Colon (tissue), 2 donors: ENCODE measurements around the gene MACROH2A1.
"Not testable (repeated sequence)": the region's sequence is repeated elsewhere in the genome, so short reads cannot be mapped to it uniquely, and the experiment has no call there.

Experiments used
- FAIRE-seq: peaks from 2 replicates; lab custom pipeline; 2012; peaks lifted over from hg19 to GRCh38; lab: Jason Lieb, UNC
- donor health status: control.
- donor health status: control.

MACROH2A1 gene

DNA sequence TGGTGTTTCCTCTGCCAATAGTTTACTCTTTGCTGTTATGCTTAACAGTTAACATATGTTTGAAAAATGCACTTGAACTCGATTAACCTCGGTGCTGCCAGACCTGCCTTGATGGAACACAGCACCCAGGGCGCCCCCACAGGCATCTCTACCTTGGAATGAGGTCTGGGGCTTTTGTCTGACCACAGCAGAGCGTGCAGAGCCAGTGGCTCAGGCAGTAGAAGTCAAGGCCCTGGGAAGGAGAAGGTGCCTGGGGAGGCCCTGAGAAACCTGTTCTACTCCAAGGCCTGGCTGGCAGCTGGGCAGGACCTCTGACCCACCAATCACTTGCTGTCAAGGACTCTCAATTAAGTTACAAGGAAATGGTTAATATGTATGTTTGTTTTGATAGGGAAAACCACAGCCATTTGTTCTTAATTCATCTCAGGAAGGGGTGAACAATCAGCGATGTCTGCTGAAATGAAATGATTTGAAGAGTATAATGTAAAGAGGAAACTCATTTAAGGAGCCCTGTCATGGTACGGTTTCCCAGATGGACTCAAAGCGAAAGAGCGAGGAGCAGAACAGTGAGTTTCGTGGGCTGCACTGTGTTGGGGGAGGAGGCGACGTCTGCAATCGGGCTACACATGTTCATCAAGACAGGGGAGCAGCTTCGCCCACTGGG is 21.9 kb downstream of the MACROH2A1 start:
- no peak for FAIRE-seq

DNA sequence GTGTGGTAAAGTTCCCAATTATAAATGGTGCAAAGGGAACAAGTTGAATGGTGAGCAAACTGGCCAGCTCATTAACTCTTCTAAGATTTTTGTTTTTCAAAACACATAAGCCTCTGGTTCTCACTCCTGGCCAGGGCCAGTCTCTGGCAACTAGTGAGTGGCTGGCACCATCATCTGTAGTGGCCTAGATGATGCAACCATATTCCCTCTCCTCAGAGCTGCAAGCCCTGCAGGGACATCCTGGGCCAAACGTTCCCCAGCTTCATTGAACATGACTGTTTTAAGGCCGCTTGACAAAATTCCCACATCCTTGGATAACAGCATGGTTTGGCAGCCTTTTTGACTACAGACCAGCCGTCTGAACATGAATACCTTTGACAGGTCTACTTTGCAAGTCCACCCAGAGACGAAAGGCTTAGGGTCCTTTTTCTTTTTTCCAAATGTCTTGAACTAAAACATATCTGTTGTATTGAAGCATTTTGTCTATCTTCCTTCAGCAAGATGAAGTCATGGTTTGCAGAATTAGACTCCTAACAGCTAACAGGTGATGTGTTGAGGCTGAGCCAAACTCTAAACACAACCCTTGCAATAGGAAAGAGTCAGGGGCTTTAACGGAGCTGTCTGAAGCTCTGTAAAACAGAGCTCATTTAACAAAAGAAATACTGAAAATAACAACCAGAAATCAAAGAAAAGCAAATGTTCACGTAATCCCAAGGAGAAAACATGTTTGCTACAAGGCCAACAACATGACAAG is 23.8 kb downstream of the MACROH2A1 start:
- no peak for FAIRE-seq

DNA sequence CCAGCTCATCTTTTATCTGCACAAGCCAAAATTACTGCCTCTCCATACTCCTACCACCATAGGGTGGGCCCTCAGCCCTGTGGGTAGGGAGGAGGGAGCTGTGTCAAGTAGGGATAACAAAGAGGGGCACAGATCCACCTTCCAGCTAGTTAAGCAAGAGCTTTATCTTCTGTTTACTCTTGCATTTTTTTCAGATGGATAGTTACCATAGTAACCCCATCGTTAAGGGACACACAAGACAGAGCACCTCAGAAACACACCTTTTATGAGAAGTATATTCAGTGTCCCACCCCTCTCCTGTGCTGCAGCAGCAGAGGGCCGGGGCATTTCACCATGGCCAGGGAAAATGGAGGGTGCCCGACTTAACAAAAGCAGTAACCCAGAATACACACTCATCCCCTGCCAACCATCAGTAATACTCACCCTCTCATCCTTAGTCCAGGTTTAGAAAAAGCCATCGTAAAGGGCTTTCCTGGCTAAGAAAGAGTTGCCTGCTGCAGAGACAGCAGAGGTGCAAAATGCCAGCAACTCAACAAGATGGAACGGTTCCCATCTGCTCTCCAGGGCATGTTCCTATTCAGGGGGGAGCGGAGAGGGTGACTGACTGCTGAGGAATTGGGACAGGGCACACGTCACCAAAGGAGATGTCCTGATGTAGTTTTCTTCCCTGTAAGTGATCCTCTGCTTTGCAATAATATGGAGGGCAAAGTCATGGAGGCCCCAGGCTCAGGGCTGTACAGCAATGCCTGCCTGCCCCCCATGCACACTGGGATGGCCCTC is 25.1 kb downstream of the MACROH2A1 start:
- FAIRE-seq: no peak

DNA sequence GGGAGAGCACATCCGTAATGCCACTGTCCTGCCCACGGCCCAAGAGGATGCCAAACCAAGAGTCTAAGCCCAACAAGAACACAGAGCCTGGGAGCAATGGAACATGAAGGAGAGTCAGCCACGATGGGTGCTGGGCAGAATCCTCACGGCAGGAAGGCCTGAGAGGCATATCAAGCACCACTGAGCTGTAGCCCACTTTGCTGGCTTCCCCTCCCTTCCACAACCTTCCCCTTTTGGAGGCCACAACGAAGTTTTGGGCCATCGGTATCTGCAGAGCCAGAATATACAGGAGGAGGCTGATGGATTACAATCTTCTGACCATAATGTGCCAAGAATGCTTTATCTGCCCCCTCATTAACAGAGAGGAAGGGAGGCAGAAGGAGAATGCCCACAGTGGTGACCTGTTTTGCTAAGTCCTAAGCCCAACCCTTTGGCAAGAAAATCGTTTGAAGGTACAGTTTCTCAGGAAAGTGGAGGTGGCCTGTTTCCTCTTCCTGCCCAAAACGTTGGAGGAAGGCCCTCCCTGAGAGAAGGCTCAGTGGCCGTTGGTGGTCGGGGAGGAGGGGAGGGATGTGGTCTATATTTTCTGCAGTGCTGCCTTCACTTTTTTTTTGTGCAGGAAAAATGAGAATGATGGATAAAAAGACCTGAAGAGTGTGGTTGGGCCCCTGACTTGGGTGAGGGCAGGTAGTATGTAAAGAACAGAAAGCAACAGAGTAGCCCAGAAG is 26.2 kb downstream of the MACROH2A1 start:
- FAIRE-seq: no peak

DNA sequence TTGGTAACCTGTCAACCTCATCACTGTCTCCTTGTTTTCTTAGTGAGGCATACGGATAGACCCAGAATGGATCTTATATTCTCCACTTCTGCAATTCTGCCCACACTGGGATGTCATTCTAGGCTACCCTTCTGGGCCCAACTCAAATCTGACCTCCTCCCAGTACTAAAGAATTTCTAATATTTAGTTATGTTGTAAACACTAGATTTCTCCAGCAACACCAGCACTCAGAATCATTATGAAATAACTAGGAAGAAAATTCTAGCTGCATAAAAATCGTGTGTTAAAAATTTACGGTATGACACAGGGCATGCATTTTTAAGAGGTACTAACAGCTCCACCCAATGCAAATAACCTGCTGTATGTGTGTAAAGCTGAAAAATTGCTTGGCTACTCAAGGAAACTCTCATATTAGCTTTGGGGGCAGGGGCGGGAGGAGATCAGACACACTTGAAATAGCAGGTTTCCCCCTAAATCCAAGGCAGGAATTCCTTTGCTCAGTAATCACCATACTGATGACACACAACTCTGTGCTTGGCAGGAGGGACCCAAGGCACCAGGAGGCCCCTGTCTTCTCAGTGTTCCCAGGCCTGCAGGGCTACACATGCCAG is 27.3 kb downstream of the MACROH2A1 start:
- no peak for FAIRE-seq

DNA sequence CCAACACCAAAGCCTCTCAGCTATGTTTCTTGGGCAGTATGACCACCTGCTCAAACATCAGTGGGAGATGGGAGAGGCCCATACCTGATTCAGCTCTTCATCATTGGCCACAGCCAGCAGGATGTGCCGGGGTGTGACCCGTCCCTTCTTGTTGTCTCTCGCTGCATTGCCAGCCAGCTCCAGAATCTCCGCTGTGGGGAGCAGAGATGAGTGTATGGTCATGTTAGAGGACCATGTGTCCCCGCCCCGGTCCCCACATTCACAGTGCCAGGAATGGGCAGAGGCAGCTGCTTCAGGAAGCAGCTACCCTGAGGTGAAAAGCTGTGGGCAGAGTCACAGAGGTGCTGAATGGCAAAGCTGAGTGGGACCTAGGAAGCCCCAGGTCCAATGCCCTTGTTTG is 29.1 kb downstream of the MACROH2A1 start:
- no peak for FAIRE-seq

DNA sequence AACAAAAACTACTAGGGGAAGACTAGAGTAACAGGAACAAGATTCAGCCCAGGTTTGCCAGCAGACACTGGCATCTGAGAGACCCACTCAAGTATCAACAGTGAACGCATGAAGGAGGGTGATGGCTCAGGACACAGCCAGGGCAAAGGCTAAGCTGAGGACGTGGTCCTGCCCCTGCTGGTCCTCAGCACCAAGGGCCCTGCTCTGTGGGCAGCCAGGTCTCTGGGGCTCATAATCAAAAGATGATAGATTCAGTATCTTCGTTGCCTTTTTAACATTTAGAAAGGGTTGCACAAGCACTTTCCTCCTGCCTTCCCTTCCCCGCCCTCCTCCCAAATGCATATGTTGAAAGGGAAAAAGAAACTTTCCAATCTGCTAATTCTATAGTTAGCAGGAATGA is 31.5 kb downstream of the MACROH2A1 start:
- no peak for FAIRE-seq

DNA sequence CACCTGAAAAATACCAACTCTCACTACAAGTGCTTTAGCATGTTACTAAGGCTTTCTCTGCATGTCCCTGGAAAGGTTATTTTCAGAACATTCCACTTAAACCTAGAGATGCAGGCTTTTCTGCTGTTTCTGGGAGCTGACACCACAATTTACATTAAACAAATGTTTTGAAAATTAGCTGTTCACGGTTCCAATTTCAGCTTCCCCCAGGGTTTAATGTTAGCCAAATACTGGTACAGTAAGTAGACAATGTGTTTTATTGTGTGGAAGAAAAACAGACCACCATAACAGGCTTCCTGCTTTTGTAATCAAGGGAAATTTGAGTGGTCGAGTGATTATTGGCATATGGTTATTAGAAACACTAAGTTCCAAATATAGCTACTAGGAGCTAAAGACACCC is 32.0 kb downstream of the MACROH2A1 start:
- FAIRE-seq: no peak

DNA sequence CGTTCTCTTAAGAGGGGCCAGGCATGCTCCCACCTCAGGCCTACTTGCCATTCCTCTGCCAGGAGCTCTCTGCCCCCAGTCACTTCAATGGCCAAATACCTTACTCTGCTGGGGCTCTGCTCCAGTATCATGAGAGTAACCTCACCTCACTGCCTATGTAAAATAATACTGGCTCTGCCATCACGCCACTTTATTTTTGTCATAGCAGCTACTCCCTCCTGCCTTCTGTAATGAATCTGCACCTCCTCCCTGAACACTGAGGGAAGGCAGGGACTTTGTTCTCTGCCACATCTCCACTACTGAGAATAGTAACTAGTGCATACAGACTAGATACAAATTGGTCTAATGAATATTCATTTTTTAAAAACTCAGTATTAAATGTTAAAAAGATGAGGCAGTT is 33.8 kb downstream of the MACROH2A1 start:
- FAIRE-seq: no peak

DNA sequence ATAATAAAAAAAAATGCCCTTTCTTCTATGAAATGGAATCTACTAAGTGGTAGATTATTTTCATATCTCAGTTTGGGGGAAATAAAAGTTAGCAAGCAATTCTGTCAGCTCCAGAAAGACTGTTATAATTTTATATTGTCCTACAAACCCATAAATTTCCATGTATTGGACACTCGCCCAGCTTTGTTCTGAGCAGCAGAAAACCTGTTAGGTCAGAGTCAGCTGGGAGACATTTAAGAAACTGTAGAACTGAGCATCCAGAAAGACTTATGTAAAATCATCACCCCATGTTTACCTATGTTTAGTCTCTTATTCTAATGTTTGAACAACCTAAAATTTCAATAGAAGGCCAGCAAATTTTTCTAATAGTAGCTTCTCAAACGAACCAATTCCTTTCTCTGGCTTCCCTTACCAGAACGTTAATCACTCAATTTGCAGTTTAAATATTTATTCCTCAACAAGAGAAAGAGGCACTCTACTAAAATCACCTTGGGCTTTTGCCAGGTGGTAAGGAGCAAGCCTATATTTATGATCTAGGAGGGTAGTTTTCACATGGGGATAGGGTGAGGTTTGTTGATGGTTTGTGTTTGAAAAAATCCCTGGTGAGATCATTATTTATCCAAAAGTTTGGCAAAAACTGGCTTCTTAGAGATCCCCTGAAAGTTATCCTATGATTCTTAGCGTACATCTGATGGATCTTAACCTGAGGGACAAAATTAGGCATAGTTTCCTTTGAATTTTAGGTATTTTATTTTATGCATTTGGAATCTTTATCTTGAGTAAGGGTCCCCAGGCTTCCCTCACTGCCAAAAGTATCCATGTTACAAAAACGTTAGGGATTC is 34.4 kb downstream of the MACROH2A1 start:
- FAIRE-seq: peak; percentile 14

DNA sequence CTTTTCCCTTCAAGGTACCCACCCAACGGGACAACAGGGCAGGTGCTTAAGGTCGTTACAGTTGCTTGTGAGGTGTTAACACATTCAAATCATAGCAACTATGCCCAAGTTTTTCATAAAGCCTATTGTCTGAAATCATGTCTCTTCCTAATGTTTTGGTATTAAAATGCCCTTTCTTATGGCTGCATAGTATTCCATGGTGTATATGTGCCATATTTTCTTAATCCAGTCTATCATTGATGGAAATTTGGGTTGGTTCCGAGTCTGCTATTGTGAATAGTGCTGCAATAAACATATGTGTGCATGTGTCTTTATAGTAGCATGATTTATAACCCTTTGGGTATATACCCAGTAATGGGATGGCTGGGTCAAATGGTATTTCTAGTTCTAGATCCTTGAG is 35.7 kb downstream of the MACROH2A1 start:
- FAIRE-seq: not testable (repeated sequence)

DNA sequence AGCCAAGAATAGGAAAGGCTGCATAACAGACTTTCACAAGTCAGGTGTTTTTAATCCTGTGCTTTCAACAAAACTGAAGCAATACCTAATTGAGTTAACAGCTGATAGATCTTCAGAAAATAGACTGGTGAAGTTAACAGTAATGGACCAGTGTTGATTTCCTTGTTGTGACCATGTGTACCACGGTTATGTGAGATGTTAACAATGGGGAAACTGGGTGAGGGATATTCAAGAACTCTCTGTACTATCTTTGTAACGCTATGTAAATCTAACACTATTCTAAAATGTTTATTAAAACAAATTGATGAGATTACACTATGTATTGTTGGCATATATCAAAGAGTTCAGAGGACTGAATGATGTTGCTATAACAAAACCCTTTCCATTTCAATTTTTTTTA is 36.9 kb downstream of the MACROH2A1 start:
- no peak for FAIRE-seq

DNA sequence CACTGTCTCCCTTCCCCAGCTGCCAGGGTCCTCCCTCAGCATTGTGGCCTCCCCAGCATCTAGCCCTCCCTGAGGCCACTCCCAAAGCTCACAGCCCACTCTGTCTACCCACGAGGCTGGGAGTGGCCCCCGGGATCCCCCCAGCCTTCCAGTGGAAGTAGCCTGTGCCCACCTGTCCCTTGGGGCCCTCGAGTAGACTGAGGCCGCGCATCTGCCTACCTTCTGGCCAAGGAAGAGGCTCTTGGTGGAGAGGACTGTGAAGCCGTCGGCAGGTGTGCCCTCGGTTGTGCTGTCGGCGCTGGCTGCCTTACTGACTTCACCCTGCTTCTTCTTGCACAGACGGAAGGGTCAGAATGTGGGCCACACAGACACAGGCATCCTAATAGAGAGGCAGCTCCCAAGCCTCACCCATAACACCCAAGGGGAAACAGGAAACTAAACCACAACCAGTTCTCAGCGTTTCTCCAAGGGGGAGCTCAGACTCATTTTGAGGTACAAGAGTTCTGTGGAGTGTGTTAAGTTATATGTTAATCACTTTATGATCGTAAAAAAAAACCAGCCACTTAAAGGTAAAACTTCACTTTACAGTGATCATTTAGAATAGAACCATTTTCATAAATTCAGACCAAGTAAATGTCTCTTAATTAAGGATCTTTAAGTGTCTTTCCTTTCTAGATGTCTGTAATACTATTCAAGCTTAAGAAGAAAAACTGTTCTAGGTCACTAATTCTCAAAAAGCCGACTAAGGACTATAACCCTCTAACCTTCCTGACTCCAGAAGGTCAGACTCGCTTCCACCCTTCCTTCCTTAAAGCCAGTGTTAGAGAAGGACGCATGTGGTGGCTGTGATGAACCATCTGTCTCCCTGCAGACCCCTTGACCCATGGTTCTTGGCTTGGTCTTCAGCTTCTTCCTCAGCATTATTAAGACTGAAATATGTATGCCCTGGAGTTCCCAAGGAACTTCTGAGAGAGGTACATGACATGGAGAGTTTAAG is 38.5 kb downstream of the MACROH2A1 start:
- FAIRE-seq: no peak

DNA sequence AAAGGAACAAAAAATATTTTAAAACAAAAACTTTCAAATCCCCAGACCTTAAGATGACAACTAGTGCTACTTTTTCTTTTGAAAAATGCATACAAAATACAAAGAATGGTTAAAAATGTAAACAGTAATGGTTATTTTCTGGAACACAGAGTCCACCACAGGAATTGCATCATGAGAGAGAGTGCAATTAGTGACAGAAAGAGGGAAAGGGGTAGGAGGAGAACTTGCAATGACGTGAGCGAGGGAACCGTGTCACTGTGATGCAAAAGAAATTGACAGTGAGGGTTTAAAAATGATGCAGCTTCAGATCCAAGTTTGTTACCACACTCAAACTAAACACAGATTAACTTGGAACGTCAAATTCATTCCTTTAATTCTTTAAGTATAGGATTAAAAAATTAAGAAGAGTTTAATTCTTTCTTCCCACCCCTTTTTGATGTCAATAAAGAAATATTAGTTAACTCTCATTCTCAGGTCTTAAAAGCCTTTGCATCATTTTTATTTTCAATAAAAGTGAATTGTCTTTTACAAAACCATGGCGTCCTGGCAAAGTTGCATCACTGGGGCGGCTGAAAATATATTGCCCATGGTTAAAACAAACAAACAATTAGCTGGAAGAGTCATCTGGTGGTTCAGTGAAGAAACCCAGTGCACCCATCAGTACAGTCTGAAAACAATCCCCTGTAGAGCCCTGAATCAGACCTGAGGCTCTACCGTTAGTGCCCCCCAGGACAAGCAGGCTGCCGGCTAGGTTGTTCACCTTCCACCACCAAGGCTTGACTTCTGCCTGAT is 39.5 kb downstream of the MACROH2A1 start:
- no peak for FAIRE-seq

DNA sequence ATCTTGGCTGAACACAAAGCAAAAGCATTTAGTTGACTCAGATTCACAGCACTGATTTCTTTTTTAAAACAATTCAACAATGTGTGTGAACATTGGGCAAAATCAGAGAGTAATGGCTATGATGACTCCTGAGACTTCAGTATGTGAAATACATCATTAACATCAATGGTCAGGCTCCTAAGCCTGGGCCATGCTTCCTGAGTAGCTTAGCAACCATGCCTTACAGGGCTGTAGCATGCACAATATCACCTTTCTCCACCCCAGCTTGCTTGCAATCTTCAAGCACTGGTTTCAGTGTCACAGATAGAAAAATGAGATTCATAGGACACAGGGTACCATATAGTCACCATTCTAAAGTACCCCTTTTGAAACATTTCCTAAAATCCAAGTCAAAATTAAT is 41.3 kb downstream of the MACROH2A1 start:
- no peak for FAIRE-seq

DNA sequence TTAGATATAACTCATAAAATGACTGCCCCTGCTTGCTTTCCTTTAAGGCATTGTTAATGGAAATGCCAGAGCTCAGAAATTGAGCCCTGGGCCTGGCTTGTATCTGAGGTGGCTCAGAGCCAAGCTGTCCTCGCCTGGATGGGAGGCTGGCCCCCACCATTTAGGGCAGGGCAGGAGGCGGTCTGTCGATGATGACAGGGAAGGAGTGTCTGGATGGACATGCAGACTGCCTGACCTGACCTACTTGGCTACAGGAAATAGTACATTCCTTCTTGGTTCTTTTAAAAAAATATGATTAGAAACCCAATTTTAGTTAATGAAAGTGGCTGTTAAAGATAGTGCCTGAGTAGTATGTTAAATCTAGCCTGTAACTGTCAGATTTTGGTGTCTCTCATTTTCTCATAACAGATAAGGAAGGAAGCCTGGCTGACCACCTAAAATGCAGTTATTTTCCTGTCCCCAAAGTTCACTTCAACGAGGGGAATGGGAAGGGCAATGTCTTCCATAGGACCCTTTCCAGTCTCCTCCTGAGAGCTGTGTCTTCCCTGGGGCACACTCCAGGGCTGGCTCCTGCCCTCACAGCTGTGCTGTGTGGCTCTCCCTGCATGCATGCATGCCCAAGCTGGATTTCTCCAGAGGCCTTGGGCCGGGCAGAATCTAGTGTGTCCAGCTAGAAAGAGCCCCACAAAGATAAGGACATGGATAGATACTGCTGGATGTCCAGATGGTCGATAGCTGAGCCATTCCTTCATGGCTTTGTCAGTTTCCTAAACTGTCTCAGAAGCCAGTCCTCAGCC is 42.3 kb downstream of the MACROH2A1 start:
- no peak for FAIRE-seq

DNA sequence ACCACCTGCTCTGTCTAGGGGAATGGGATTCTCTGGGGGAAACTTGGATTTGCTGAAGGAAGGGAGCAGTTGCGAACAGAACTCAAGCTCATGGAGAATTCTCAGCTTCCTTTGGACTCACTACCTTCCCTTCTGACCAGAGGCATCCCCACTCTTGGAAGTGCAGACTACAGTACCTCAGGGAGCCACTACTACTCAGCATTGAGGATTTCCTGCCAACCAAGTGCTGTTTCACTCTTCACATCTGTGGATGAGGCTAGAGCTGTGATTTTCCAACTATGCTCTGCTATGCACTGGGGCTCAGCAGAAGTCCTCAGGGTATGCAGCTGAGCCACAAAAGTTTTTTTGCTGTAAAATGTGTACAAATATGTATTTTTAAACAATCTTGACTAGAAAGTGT is 43.9 kb downstream of the MACROH2A1 start:
- FAIRE-seq: no peak
